ENCODE results near the gene AOPEP.
A peak's percentile ranks its signal among the peaks of the same experiment; 100 is the strongest.

GRCh38 chr9:94922098-94922607, 195.7 kb downstream of the AOPEP start:
- TF ChIP-seq CTCF (IDR thresholded peaks at IDR 0.05), result no peak
- no peak for TF ChIP-seq EP300 (IDR thresholded peaks at IDR 0.05)
- TF ChIP-seq POLR2AphosphoS5 (IDR thresholded peaks at IDR 0.05), result peak; percentile 21 to 59

Measured in esophagus muscularis mucosa (tissue), 4 donors.